Fibroblast of skin of left biceps (primary cell): Measurements from ENCODE around the gene ERGIC1.
"Not testable (repeated sequence)": the region's sequence is repeated elsewhere in the genome, so short reads cannot be mapped to it uniquely, and the experiment has no call there.

Experiments used
- DNase-seq, 2 experiments: peaks; one replicate each; pipeline ENCODE4 v3.0.0-alpha.2; 2013; ENCODE audit warnings: low read depth in 2 of 2

Gene ERGIC1

GRCh38 chr5:172864171-172864570, 30.1 kb downstream of the ERGIC1 start:
- not testable (repeated sequence) for DNase-seq

GRCh38 chr5:172864747-172865146, 30.7 kb downstream of the ERGIC1 start:
- no peak for DNase-seq

- DNase-seq, result no peak
Observed at GRCh38 chr5:172866378-172866777, 32.3 kb downstream of the ERGIC1 start.

- no peak for DNase-seq
Observed at GRCh38 chr5:172866802-172867748, 33.0 kb downstream of the ERGIC1 start.

GRCh38 chr5:172867761-172868435, 33.8 kb downstream of the ERGIC1 start:
- no peak for DNase-seq

GRCh38 chr5:172868436-172868923, 34.4 kb downstream of the ERGIC1 start:
- DNase-seq, result no peak

- DNase-seq, result peak in 1 of 2 experiments; percentile 48
Observed at GRCh38 chr5:172868924-172869591, 35.0 kb downstream of the ERGIC1 start.

- DNase-seq, result no peak
Observed at GRCh38 chr5:172869691-172870090, 35.6 kb downstream of the ERGIC1 start.

GRCh38 chr5:172870291-172870714, 36.3 kb downstream of the ERGIC1 start:
- peak in 1 of 2 experiments; percentile 56 for DNase-seq

- no peak for DNase-seq
Observed at GRCh38 chr5:172870715-172871461, 36.8 kb downstream of the ERGIC1 start.

- no peak for DNase-seq
Observed at GRCh38 chr5:172871536-172871935, 37.5 kb downstream of the ERGIC1 start.

GRCh38 chr5:172871982-172872381, 37.9 kb downstream of the ERGIC1 start:
- no peak for DNase-seq

GRCh38 chr5:172872997-172873491, 39.0 kb downstream of the ERGIC1 start:
- peak in 1 of 2 experiments; percentile 27 for DNase-seq

GRCh38 chr5:172873513-172873912, 39.5 kb downstream of the ERGIC1 start:
- DNase-seq, result no peak

GRCh38 chr5:172874647-172875504, 40.8 kb downstream of the ERGIC1 start:
- DNase-seq, result no peak

GRCh38 chr5:172875505-172876279, 41.6 kb downstream of the ERGIC1 start:
- no peak for DNase-seq

GRCh38 chr5:172876578-172876977, 42.5 kb downstream of the ERGIC1 start:
- no peak for DNase-seq

GRCh38 chr5:172877466-172878260, 43.6 kb downstream of the ERGIC1 start:
- DNase-seq, result no peak

GRCh38 chr5:172878585-172878932, 44.5 kb downstream of the ERGIC1 start:
- no peak for DNase-seq
